Gastrocnemius medialis (tissue), 4 donors: ENCODE measurements around the gene PRRG3. TPM values are rescaled to one million over a fixed set of nuclear protein-coding genes. Genes with fewer than 3 reads are reported as not detected.

Experiments used
- ATAC-seq, 2 donors: fragments of 150-250 bp; one replicate each; pipeline ENCODE4 v1.9.1; 2016
- DNase-seq, 2 donors: peaks; one replicate each; pipeline ENCODE4 v3.0.0-alpha.2; 2019
- H3K27ac ChIP-seq, 4 donors: fragments of 200-600 bp; sonication (generic); 1 replicate in 1 of 4; 2 replicates in 3 of 4; pipeline ENCODE4 v1.5.1; 2016 to 2018; ENCODE audit warnings: mild to moderate bottlenecking in 2 of 4, moderate library complexity in 1 of 4
- H3K27me3 ChIP-seq, 3 donors: fragments of 200-600 bp; sonication (generic) in 2 of 3; 1 replicate in 1 of 3; 2 replicates in 2 of 3; pipeline versions ENCODE4 v1.5.1 to v1.6.0; 2016 to 2019; ENCODE audit warnings: mild to moderate bottlenecking in 1 of 3, moderate library complexity in 1 of 3
- H3K36me3 ChIP-seq, 2 donors: fragments of 200-600 bp; sonication (generic) in 1 of 2; one replicate each; pipeline ENCODE4 v1.5.1; 2017 to 2018
- H3K4me1 ChIP-seq, 2 donors: fragments of 200-600 bp; sonication (generic) in 1 of 2; one replicate each; pipeline ENCODE4 v1.5.1; 2016 to 2017; ENCODE audit warnings: mild to moderate bottlenecking in 2 of 2
- H3K4me3 ChIP-seq, 4 donors: fragments of 200-600 bp; sonication (generic) in 3 of 4; 1 replicate in 1 of 4; 2 replicates in 3 of 4; pipeline ENCODE4 v1.5.1; 2016 to 2019; ENCODE audit warnings: mild to moderate bottlenecking in 2 of 4
- H3K9me3 ChIP-seq, 3 donors: fragments of 200-600 bp; sonication (generic) in 2 of 3; 1 replicate in 1 of 3; 2 replicates in 2 of 3; pipeline ENCODE4 v1.5.1; 2016 to 2019
- CTCF ChIP-seq, 5 experiments: fragments of 450-650 bp in 3 of 5; fragments of 200-600 bp in 2 of 5; sonication (generic) in 2 of 5; IDR thresholded peaks in 4 of 5; conservative IDR thresholded peaks in 1 of 5; 1 replicate in 4 of 5; 2 replicates in 1 of 5; pipeline ENCODE4 v1.5.1; 2016 to 2019; ENCODE audit warnings: antibody characterized with exemption in 5 of 5, mild to moderate bottlenecking in 3 of 5, moderate library complexity in 3 of 5
- POLR2A ChIP-seq, 2 donors: fragments of 450-650 bp; IDR thresholded peaks; one replicate each; pipeline ENCODE4 v1.6.1; 2017; ENCODE audit warnings: antibody characterized with exemption in 2 of 2, mild to moderate bottlenecking in 2 of 2, moderate library complexity in 2 of 2
- in situ Hi-C, 4 donors: fragments of 200-750 bp; cut with MboI; loops; one replicate each; pipeline versions ENCODE4 v1.15.0 to v1.8.0; 2017; ENCODE audit warnings: low sequenced_read_pairs in 4 of 4
- intact Hi-C: fragments of 100-400 bp; cut with DNase I; formaldehyde crosslinking; loops from one replicate; pipeline ENCODE4 v1.15.1; 2023; ENCODE audit warnings: low total_unique reads
- total RNA-seq, 4 donors: library from RNA; depleted of rRNA; stranded (reverse); fragments of >200 nt; gene quantifications; one replicate each; pipeline versions ENCODE4 v1.1.0 to v1.2.3, GENCODE V29; 2016

PRRG3 gene
- total RNA-seq, 4 donors from 2014 or later: 0.04 to 0.39 TPM; not detected in 2

- in situ Hi-C loops: no loop called here
Observed at GRCh38 chrX:151735219-151735618, 40.0 kb downstream of the PRRG3 start.

GRCh38 chrX:151736685-151737084 lies 41.4 kb downstream of the PRRG3 start:
- H3K4me3 ChIP-seq: no peak overlapping the region
- DNase-seq: no peak
- H3K9me3 ChIP-seq: no peaks in the 10 kb centered on the region
- intact Hi-C loops: no loop called here
- TF ChIP-seq POLR2A (IDR thresholded peaks at IDR 0.05) (no peak), CTCF (IDR thresholded peaks at IDR 0.05 in 4 of 5, conservative IDR thresholded peaks at IDR 0.05 in 1 of 5) (no peak)
- ATAC-seq: no peak
- in situ Hi-C loops: no loop called here
- no peak overlapping the region for H3K27ac ChIP-seq
- no peaks in the 10 kb centered on the region for H3K27me3 ChIP-seq
- no peaks in the 10 kb centered on the region for H3K36me3 ChIP-seq
- H3K4me1 ChIP-seq: no peaks in the 10 kb centered on the region

More at GRCh38 chrX:151735219-151735618, 40.0 kb downstream of the PRRG3 start:
- no peak overlapping the region for H3K27ac ChIP-seq
- DNase-seq (no peak), ATAC-seq (no peak)
- no peaks in the 10 kb centered on the region for H3K36me3 ChIP-seq
- H3K9me3 ChIP-seq: no peaks in the 10 kb centered on the region
- no peak overlapping the region for H3K4me3 ChIP-seq
- no peaks in the 10 kb centered on the region for H3K27me3 ChIP-seq
- TF ChIP-seq POLR2A (IDR thresholded peaks at IDR 0.05): no peak
- no peak for TF ChIP-seq CTCF (IDR thresholded peaks at IDR 0.05 in 4 of 5, conservative IDR thresholded peaks at IDR 0.05 in 1 of 5)
- H3K4me1 ChIP-seq: no peaks in the 10 kb centered on the region
- intact Hi-C loops: no loop called here

GRCh38 chrX:151737494-151737893 lies 42.2 kb downstream of the PRRG3 start:
- Histone ChIP-seq H3K27me3 (no peaks in the 10 kb centered on the region), H3K4me3 (no peak overlapping the region), H3K36me3 (no peaks in the 10 kb centered on the region), H3K9me3 (no peaks in the 10 kb centered on the region), H3K4me1 (no peaks in the 10 kb centered on the region), H3K27ac (no peak overlapping the region)
- no peak for ATAC-seq
- in situ Hi-C loops: no loop called here
- no peak for DNase-seq
- intact Hi-C loops: no loop called here
- TF ChIP-seq CTCF (IDR thresholded peaks at IDR 0.05 in 4 of 5, conservative IDR thresholded peaks at IDR 0.05 in 1 of 5) (no peak), POLR2A (IDR thresholded peaks at IDR 0.05) (no peak)

GRCh38 chrX:151738751-151739150 lies 43.5 kb downstream of the PRRG3 start:
- in situ Hi-C loops: no loop called here
- Histone ChIP-seq H3K4me3 (no peak overlapping the region), H3K27ac (no peak overlapping the region), H3K27me3 (no peaks in the 10 kb centered on the region), H3K9me3 (no peaks in the 10 kb centered on the region), H3K36me3 (no peaks in the 10 kb centered on the region), H3K4me1 (no peaks in the 10 kb centered on the region)
- DNase-seq: no peak
- intact Hi-C loops: no loop called here
- no peak for TF ChIP-seq CTCF (IDR thresholded peaks at IDR 0.05 in 4 of 5, conservative IDR thresholded peaks at IDR 0.05 in 1 of 5)
- no peak for TF ChIP-seq POLR2A (IDR thresholded peaks at IDR 0.05)
- ATAC-seq: no peak

GRCh38 chrX:151741606-151742005 lies 46.3 kb downstream of the PRRG3 start:
- no peaks in the 10 kb centered on the region for H3K4me1 ChIP-seq
- DNase-seq (no peak), ATAC-seq (no peak)
- no peak overlapping the region for H3K4me3 ChIP-seq
- no peaks in the 10 kb centered on the region for H3K9me3 ChIP-seq
- H3K27ac ChIP-seq: no peak overlapping the region
- TF ChIP-seq CTCF (IDR thresholded peaks at IDR 0.05 in 4 of 5, conservative IDR thresholded peaks at IDR 0.05 in 1 of 5) (no peak), POLR2A (IDR thresholded peaks at IDR 0.05) (no peak)
- no peaks in the 10 kb centered on the region for H3K36me3 ChIP-seq
- H3K27me3 ChIP-seq: no peaks in the 10 kb centered on the region
- intact Hi-C loops: no loop called here
- in situ Hi-C loops: no loop called here
